Endodermal cell (in vitro differentiated cells): ENCODE measurements around the gene USH1G. TPM values are rescaled to one million over a fixed set of nuclear protein-coding genes. Genes with fewer than 3 reads are reported as not detected.

ENCODE experiments used
- DNase-seq: peaks from one replicate; pipeline ENCODE4 v3.0.0-alpha.2; 2017
- H3K27ac ChIP-seq: 2 replicates; pipeline ENCODE4 v1.5.1; 2013; ENCODE audit warnings: mild to moderate bottlenecking, low read depth, low read length, moderate library complexity
- H3K27me3 ChIP-seq: 2 replicates; pipeline ENCODE4 v1.6.1; 2013; ENCODE audit warnings: mild to moderate bottlenecking, low read length, moderate library complexity; ENCODE audit not compliant: insufficient read depth, control insufficient read depth, poor library complexity, severe bottlenecking
- H3K36me3 ChIP-seq: 2 replicates; pipeline ENCODE4 v1.7.0; 2013; ENCODE audit warnings: mild to moderate bottlenecking, low read length, moderate library complexity; ENCODE audit not compliant: control insufficient read depth, insufficient read depth
- H3K4me1 ChIP-seq: one replicate; pipeline ENCODE4 v1.7.0; 2013; ENCODE audit warnings: low read length; ENCODE audit not compliant: control insufficient read depth, insufficient read depth
- H3K4me3 ChIP-seq: 2 replicates; pipeline ENCODE4 v1.5.1; 2013; ENCODE audit warnings: mild to moderate bottlenecking, low read length, moderate library complexity
- H3K9ac ChIP-seq: 2 replicates; pipeline ENCODE4 v1.6.1; 2013; ENCODE audit warnings: mild to moderate bottlenecking, low read length, moderate library complexity; ENCODE audit not compliant: poor library complexity, severe bottlenecking; ENCODE audit errors: extremely low read depth
- H3K9me3 ChIP-seq: 2 replicates; pipeline ENCODE4 v1.6.1; 2013; ENCODE audit warnings: mild to moderate bottlenecking, low read length, moderate library complexity; ENCODE audit not compliant: control insufficient read depth
- H3K27ac Mint-ChIP-seq: 2 replicates; pipeline ENCODE4 v1.8.0; 2020; ENCODE audit warnings: mixed read lengths
- H3K27me3 Mint-ChIP-seq: 2 replicates; pipeline ENCODE4 v1.8.0; 2021; ENCODE audit warnings: mild to moderate bottlenecking, mixed read lengths; ENCODE audit not compliant: insufficient read depth
- H3K36me3 Mint-ChIP-seq: 2 replicates; pipeline ENCODE4 v1.8.0; 2020; ENCODE audit warnings: low read depth, mixed read lengths
- H3K4me1 Mint-ChIP-seq: 2 replicates; pipeline ENCODE4 v1.8.0; 2020; ENCODE audit warnings: mixed read lengths
- H3K4me3 Mint-ChIP-seq: 2 replicates; pipeline ENCODE4 v1.8.0; 2020; ENCODE audit warnings: mild to moderate bottlenecking, moderate library complexity, mixed read lengths
- H3K9me3 Mint-ChIP-seq: 2 replicates; pipeline ENCODE4 v1.8.0; 2020; ENCODE audit warnings: mild to moderate bottlenecking, mixed read lengths
- CTCF ChIP-seq: fragments of 200-600 bp; sonication (generic); conservative IDR thresholded peaks from 2 replicates; pipeline ENCODE4 v1.5.0; 2021; ENCODE audit warnings: antibody characterized with exemption, mild to moderate bottlenecking
- WGBS, 2 experiments: methylation state at CpG; one replicate each; pipeline versions ENCODE4 v1.1.5 to v1.1.7; 2013; ENCODE audit warnings: missing lambda C conversion rate in 2 of 2, mixed read lengths in 1 of 2; ENCODE audit not compliant: insufficient coverage in 1 of 2, insufficient read length in 1 of 2; 5-methylcytosine and 5-hydroxymethylcytosine counted together
- total RNA-seq, 2 donors: library from RNA; stranded (reverse); fragmentation: NEBNext Ultra II Directional in 1 of 2; extraction: Animal tissue kit (Norgen Biotek cat#: 25700) in 1 of 2; gene quantifications; 2 replicates in 1 of 2; 3 replicates in 1 of 2; pipeline ENCODE4 v1.2.1, GENCODE V29; 2021

The USH1G gene
- total RNA-seq, 2 donors from 2014 or later: 0.11 to 0.13 TPM

DNA sequence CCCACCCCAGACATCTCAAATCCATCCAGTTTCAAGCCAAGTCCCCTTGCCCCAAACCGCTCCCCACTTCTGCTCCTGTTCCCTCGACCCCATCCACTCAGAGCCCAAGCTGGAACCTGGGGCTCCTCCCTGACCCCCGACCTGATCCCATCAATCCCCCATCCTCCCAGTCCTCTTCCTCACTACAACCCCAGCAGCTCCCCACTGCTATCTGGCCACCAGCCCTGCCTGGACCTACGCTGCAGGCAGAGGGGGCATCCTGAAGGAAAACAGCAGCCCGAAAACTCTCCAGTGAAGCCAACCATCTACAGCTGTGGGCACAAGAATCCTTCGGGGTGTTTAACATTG, 54.2 kb downstream of the USH1G start:
- H3K36me3 Mint-ChIP-seq: peaks cover 7% of the 10 kb centered on the region
- H3K4me1 Mint-ChIP-seq: peaks cover 9% of the 10 kb centered on the region
- no peaks in the 10 kb centered on the region for H3K27me3 ChIP-seq
- peaks cover 4% of the 10 kb centered on the region for H3K27me3 Mint-ChIP-seq
- H3K4me3 Mint-ChIP-seq: no peak overlapping the region
- no peak overlapping the region for H3K27ac ChIP-seq
- H3K4me1 ChIP-seq: no peaks in the 10 kb centered on the region
- DNase-seq: no peak
- 92% methylated on average over 2 to 6 of the region's 6 CpGs for WGBS, 2 experiments
- H3K9ac ChIP-seq: no peak overlapping the region
- TF ChIP-seq CTCF: no peak
- H3K4me3 ChIP-seq: no peak overlapping the region
- H3K9me3 Mint-ChIP-seq: no peaks in the 10 kb centered on the region
- peaks cover 8% of the 10 kb centered on the region for H3K36me3 ChIP-seq
- no peak overlapping the region for H3K27ac Mint-ChIP-seq
- no peaks in the 10 kb centered on the region for H3K9me3 ChIP-seq

DNA sequence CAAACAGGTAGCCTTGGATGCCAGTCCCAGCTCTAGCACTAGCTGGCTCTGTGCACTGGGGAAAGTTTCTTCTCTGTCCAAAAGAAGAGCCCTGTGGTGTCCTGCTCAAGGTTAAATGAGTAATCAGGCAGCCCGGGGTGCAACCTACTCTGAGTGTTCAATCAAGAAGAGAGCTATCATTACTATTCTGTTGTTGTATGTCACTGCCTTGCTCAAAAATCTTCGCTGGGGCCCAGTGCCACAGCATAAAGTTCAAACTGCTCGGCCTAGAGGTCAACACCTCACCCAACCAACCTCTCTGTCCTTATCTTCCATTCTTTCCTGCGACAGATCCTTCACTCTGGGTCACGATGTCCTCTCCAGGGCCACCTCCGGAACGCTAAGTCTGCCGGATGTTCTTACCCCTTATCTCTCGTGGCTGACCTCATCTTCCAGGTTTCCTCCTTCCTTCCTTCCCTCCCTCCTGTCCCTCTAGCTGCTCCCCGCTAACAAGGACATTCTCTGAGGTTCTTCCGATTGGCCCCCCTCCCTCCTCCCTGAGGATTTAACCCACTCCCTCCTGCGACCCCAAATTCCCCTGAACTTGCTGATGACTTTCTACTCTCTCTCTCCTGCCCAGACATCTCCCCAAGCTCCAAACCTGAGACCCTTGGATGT, 54.7 kb downstream of the USH1G start:
- Mint-ChIP-seq H3K36me3 (peaks cover 8% of the 10 kb centered on the region), H3K4me1 (peaks cover 5% of the 10 kb centered on the region), H3K27ac (no peak overlapping the region), H3K27me3 (peaks cover 4% of the 10 kb centered on the region), H3K9me3 (no peaks in the 10 kb centered on the region), H3K4me3 (no peak overlapping the region)
- H3K9ac ChIP-seq: no peak overlapping the region
- TF ChIP-seq CTCF: no peak
- no peaks in the 10 kb centered on the region for H3K4me1 ChIP-seq
- peaks cover 13% of the 10 kb centered on the region for H3K36me3 ChIP-seq
- 94 to 95% methylated on average over 10 to 12 of the region's 12 CpGs for WGBS, 2 experiments
- no peak overlapping the region for H3K27ac ChIP-seq
- H3K27me3 ChIP-seq: no peaks in the 10 kb centered on the region
- no peak for DNase-seq
- H3K9me3 ChIP-seq: no peaks in the 10 kb centered on the region
- H3K4me3 ChIP-seq: no peak overlapping the region

GRCh38 chr17:74866198-74866835, 56.7 kb downstream of the USH1G start:
- Mint-ChIP-seq H3K27me3 (peaks cover 10% of the 10 kb centered on the region), H3K36me3 (peaks cover 10% of the 10 kb centered on the region), H3K9me3 (no peaks in the 10 kb centered on the region), H3K27ac (no peak overlapping the region), H3K4me3 (no peak overlapping the region), H3K4me1 (peaks cover 1% of the 10 kb centered on the region)
- H3K9me3 ChIP-seq: no peaks in the 10 kb centered on the region
- no peak for TF ChIP-seq CTCF
- no peak for DNase-seq
- H3K4me1 ChIP-seq: no peaks in the 10 kb centered on the region
- 88 to 93% methylated on average over 6 to 19 of the region's 19 CpGs for WGBS, 2 experiments
- no peak overlapping the region for H3K9ac ChIP-seq
- H3K4me3 ChIP-seq: no peak overlapping the region
- H3K27me3 ChIP-seq: peaks cover 9% of the 10 kb centered on the region
- H3K36me3 ChIP-seq: peaks cover 17% of the 10 kb centered on the region
- no peak overlapping the region for H3K27ac ChIP-seq

Other genes with a start within 250 kb of the USH1G start
- gene CD300LF, start 210.3 kb downstream of the USH1G start, total RNA-seq: not detected
- 1 to 10 TPM; 6.8 to 8.4 TPM for gene RAB37, start 186.0 kb downstream of the USH1G start, total RNA-seq
- 100 to 1,000 TPM; 116 to 138 TPM for gene NHERF1, start 174.6 kb downstream of the USH1G start, total RNA-seq
- gene NAT9, start 146.9 kb downstream of the USH1G start, total RNA-seq: 10 to 100 TPM; 58.3 to 77.3 TPM
- under 1 TPM; 0.24 to 0.31 TPM for gene GRIN2C, start 63.4 kb downstream of the USH1G start, total RNA-seq
- 10 to 100 TPM; 17.3 to 19.4 TPM for gene FDXR, start 50.3 kb downstream of the USH1G start, total RNA-seq
- 1 to 10 TPM; 4.7 to 5.7 TPM for gene FADS6, start 29.6 kb downstream of the USH1G start, total RNA-seq
- gene OTOP2, start 1.0 kb upstream of the USH1G start, total RNA-seq: not detected
- gene OTOP3, start 12.6 kb upstream of the USH1G start, total RNA-seq: not detected
- gene HID1, start 49.5 kb upstream of the USH1G start, total RNA-seq: 10 to 100 TPM in 1 of 2 donors, 1 to 10 TPM in 1; 7.6 to 11.4 TPM
- 10 to 100 TPM; 20.4 to 23.6 TPM for gene CDR2L, start 64.4 kb upstream of the USH1G start, total RNA-seq
- gene MRPL58, start 89.4 kb upstream of the USH1G start, total RNA-seq: 10 to 100 TPM; 29.7 to 30.1 TPM
- 100 to 1,000 TPM; 244 to 295 TPM for gene ATP5PD, start 123.7 kb upstream of the USH1G start, total RNA-seq
- 10 to 100 TPM; 27.7 to 32.8 TPM for gene KCTD2, start 124.0 kb upstream of the USH1G start, total RNA-seq
- 10 to 100 TPM; 28.8 to 54.0 TPM for gene SLC16A5, start 164.7 kb upstream of the USH1G start, total RNA-seq
- gene ARMC7, start 186.7 kb upstream of the USH1G start, total RNA-seq: 10 to 100 TPM; 20.0 to 26.6 TPM
- gene NT5C, start 208.5 kb upstream of the USH1G start, total RNA-seq: 10 to 100 TPM; 69.1 to 80.3 TPM
- 100 to 1,000 TPM; 148 to 156 TPM for gene JPT1, start 231.3 kb upstream of the USH1G start, total RNA-seq